ENCODE measurements around the gene MAGI2.

DNA sequence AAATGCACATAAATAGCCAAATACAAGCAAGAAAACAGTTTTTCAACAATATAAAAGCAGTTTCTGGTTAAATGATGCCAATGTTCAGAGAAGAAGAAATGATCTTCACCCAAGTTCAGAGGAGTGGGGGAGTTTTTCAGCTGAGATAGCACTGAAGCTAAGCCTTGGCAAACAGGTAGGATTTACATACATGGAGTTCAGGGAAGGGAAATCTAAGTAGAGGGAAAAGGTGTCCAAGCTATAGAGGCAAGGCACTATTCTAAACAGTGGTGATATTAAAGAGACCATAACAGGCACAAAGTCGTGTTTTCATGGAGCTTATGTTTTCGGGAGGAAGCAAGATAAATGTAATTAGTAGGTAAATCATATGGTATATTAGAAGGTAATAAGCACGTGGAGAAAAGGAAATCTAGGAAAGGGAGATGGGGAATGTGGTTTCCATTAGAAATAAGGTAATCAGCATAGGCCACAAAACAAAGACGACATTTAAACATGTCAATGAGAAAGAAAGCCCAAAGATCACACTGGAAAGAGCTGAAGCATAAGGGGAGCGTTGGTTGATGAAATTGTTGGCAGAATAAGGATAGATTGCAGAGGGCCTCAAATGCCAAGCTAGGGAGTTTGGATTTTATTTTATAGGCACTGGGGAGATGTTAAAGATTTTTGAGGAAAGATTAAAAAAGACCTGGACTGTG is 704.3 kb downstream of the MAGI2 start:
- TF ChIP-seq POLR2A (IDR thresholded peaks at IDR 0.05), result no peak
- no peak for TF ChIP-seq CTCF (IDR thresholded peaks at IDR 0.05)
